Tongue (tissue), 2 donors: ENCODE data around the gene PWWP3B. TPM values are rescaled to one million over a fixed set of nuclear protein-coding genes. Genes with fewer than 3 reads are reported as not detected.
"Not testable (repeated sequence)": the region's sequence is repeated elsewhere in the genome, so short reads cannot be mapped to it uniquely, and the experiment has no call there.

Experiments
- DNase-seq: peaks from one replicate; pipeline ENCODE4 v3.0.0-alpha.2; 2015
- total RNA-seq: library from RNA; depleted of rRNA; stranded (reverse); fragments of >200 nt; gene quantifications from one replicate; pipeline ENCODE4 v1.2.3, GENCODE V29; 2014

The PWWP3B gene
- 49.2 TPM for total RNA-seq

DNA sequence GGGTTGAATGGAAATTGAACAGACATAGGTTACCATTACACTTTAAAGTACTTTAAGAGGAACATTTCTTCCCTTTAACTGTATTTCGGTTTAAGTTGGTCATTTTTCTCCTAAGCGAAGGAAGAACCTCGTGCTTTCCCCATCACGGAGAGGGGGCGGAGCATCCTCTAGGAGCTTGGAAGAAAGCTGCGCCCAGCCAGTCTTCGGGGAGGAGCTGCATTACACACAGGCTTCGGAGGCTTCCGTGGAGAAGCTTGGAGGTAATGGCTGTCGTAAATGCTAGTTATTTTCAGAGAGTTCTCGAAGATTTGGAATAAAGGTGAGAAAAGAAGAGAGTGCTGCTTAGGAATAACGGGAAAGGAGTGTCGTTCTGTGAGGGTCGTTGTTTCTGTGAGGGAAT, at the start of gene PWWP3B:
TSS of gene PWWP3B (plus strand) at position 199 of the 400 bp plus-strand sequence. CDS start 37,128 bp downstream, outside the sequence.
- DNase-seq = peak; percentile 81

DNA sequence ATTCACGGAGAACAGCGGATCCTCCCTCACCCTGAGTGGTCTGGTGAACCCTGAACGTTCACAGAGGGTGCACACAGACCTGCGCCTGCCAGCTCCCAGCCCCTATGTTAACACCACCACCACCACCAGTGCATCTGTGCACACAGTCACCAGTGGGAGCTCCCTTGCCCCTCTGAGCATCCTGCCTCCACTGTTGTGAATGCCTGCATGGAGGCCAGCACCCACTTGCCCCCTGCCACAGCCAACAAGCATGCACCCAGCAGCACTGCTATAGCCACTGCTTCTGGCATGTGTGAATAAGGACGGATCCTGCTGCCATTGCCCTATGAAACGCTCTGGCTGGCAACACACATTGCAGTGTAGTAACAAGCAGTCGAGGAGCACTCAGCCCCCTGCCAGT, 29.1 kb upstream of the PWWP3B start:
- no peak for DNase-seq

DNA sequence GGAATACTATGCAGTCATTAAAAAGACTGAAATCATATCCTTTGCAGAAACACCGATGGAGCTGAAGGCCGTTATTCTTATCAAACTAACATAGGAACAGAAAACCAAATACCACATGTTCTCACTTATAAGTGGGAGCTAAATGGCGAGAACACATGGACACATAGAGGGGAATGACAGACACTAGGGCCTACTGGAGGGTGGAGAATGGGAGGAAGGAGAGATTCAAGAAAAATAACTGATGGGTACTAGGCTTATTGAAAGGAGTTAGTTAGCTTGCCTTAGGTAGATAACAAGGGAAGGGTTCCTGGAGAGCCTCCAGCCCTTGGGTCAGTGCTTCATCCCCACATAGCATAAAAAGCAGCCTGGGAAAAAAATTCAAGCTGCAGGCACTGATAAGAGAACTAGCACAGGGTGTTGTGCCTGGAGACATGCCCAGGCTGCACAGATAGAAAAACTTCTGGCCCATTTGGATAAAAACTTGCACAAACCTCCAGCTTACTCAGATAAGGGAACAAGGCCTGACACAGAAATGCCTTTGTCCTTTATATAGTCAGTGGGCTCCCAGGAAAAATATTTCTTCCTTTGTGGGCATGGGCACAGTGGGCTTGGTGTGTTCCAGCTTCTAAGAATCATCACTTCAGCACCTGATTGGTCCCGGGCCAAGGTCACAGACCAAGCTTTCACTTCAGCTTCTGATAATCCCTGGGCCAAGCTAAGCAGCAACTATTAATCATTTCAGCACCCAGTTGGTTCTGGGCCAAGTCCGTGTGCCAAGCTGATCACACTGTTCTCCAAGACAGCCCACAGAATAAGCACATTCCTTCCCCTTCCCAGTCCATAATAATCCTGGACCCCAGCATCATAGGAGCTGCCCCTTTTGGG, 23.1 kb upstream of the PWWP3B start:
- DNase-seq = no peak

DNA sequence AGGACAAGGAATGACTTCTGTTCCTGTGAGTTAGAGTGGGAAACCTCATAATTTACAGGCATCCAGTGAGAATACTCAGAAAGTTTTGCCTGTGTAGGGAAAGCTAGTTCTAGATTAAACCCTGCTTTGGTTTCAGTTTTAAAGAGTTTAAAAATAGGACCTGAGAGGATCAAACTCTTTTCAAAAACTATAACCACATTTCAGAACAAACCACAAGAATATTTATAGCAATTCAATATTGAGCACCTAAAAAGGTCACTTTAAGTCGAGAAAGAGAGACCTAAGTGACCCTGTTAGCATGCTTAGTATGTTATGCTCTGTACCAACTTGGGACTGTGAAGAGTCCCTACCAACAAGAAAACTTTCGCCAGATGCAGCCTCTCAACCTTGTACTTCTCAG, 17.4 kb upstream of the PWWP3B start:
- no peak for DNase-seq

DNA sequence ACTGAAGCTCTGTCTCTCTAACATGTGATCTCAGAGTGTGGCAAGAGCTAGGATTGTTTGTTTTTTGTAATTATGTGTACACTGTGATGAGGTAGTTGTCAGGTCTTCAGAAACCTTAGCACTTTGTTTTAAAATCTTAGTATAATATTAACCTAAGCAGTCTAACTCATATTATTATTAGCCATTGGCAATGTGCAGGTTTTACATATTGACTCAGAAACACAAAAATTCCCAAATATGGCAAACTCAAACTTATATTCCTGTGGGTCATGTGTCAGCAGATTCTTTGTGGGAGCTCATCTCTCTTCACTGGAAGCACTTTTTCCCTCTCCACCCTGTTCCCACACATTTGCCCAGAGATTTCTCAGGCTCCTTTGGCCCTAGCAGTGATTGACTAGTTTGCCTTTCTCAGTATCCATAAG, 8.2 kb upstream of the PWWP3B start:
- no peak for DNase-seq

DNA sequence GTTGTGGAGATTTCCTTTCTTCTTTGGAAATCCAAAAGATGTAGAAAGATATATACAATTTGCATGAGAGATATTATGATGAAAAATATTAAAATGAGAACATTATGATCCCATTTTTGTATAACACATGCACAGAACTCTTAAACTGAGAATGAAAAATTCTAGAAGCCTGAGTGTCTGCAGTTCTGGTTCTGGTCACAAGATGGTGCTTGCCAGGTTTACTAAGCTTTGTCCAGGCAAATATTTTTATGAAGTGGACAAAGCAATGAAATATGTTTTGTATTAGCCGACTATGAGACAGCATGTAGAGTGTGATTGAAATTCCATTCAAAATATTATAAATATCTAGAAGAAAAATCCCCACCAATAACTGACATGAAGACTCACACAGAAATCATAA, 2.2 kb downstream of the PWWP3B start:
- peak; percentile 45 for DNase-seq

DNA sequence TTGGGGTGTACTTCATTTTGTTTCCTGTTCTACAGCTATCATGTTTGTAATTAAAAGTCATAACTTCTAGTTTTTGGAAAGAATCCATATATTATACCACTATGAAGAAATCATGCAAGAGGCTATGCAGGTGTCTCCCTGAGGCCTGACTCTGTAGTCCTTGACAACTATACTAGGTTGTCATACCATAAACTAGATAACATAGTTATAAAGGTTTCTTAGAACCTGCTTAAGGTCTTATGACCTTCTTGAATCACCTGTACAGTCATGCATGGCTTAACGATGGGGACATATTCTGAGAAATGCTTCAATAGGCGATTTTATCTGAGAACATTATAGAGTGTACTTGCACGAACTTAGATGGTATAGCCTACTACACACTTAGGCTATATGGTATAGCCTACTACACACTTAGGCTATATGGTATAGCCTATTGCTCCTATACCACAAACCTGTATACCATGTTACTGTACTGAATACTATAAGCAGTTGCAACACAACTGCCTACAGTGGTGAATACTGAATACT, 3.3 kb downstream of the PWWP3B start:
- no peak for DNase-seq

DNA sequence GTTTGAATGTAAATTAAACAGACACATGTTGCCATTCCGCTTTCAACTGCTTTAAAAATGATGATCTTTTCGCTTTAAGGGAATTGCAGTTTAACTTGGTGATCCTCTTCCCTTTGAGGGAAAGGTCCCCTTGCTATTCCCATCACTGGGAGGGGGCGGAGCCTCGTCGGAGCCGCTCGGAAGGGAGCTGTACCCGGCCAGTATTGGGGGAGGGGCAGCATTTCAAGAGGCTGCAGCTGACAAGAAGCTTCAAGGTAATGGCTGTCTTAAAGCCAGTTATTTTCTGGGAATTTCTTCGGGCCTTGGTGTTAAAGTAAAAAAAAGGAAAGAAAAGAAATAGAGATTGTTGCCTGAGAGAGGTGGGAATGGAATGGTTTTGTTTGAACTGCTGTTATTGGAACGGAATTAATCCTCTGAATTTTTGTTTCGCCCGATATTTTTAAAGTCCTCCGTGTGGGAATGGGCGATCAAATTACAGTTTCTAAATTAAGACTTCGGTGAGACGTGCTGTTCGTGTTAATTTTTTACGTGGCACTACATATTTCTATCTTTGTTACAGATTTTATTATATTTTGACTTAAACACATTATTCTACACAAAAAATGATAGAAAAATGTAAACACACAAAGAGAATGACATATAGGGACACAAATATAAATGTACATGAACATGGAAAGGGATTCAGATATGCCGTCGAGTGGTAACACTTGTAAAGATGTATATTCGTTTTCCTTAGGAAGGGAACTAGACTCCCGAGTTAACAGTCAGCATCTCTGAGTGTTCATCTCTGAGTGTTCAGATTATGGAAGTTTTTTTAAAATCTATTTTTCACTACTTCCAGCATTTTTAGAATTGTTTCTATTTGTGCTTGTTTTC, 9.2 kb downstream of the PWWP3B start:
- DNase-seq = peak; percentile 93

DNA sequence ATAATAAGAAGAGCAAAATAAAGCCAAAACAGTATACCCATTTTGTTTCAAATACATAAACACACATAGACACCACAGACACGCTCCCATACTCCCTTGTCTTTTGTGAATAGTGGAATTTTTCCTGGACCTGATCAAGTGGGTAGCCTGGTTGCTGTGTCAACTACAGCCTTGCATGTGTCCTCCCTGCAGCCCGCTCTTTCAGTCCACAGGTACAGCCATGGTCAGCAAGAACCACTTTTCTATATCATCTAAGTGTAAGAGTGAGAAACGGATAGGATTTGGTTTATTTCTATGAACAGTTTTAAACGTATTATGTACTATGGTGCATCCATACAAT, 9.8 kb downstream of the PWWP3B start:
- DNase-seq = peak; percentile 12

DNA sequence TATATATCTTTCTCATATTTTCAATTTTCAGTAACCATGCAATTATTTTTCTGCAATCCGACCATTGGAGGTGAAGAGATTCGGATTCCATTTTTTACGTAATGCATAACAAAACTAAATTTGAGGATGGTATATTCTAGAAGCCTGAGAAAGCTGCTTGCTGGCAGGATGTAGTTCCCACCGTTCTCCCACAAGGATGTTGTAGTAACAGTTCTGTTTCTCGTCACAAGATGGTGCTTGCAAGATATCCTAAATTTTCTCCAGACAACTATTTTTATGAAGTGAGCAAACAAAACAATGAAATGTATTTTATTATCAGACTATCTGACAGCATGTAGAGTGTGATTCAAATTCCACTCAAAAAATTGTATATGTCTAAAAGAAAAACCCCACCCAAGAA, 10.7 kb downstream of the PWWP3B start:
- peak; percentile 6 for DNase-seq

DNA sequence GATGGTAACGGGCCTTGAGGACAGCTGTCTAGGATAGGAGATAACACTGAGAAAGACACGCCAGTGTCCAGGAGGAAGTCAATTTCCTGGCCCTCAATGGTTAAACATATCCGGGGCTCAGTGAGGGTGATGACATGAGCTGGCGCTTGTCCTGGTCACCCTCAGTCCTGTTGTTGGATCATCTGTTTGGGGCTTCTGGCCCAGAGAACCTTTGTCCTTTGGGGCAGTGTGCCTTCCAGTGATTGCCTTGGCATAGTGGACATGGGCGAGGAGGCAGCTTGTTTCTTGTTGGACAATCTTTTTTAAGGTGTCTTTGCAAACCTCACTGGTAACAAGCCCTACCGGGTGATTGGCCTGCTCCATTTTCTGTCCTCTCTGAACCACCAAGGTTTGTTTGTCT, 15.6 kb downstream of the PWWP3B start:
- DNase-seq = not testable (repeated sequence)

DNA sequence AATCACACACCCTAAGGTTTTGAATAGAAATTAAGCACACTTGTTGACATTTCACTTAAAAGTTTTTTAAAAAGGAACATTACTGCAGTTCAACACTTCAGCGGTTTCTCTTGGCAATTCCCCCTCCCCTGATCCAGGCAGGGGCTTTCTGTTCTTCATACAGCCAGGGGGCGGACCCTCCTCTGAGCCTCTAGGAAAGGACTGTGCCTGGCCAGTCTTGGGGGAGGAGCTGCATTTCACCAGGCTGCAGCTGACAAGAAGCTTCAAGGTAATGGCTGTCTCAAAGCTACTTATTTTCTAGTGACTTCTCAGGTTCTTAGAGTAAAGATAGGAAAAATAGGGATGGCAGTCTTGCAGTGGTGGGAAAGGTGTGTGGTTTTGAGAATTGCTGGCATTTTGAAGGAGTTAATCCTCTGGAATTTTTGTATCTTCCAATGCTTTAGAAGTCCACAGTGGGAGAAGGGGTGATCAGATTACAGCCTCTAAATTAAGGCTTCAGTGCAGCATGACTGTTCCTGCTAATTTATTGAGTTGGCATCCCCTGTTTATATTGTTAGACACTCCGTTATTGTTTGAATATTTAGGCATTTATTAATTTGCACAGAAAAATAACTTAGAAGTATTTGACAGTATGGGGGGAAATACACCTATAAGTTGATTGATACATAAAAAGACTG, 33.5 kb downstream of the PWWP3B start:
- DNase-seq = peak; percentile 75

DNA sequence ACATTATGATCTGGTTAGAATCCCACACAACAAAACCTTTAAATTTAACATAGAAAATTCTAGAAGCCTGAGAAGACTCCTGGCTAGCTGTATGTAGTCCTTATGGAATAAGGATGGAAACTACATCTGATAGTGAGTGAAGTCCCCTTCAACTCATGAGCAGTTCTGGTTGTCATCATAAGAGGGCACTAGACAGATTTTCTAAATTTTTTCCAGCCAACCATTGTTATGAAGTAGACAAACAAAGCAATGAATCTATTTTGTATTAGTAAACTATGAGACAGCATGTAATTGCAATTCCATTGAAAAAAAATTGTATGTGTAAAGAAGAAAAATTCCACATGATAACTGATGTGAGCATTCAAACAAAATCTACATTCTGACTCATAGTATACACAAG, 35.2 kb downstream of the PWWP3B start:
- no peak for DNase-seq

DNA sequence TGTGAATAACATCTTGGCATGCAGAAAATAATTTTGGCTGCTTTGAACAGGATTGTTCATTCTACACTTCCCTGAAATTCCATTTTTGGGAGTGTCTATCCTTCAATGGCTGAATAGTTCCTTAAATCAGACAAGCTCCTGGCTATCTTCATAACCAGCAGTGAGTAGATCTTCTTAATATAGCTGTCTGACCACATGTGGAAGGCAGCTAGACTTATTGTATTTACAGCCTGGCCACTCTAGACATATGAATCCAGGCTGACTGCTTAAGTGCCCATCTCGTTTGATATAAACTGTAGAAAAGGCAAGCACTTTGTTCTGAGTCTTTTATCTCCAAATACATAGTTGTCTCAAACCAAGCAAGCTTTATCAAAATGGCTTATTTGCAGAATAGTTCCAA, 40.0 kb downstream of the PWWP3B start:
- DNase-seq = peak; percentile 12

Other genes starting within 250 kb of the PWWP3B start
- gene SERPINA7, start 129.6 kb upstream of the PWWP3B start, total RNA-seq = not detected